ENCODE measurements around the gene ADAM15.

The ADAM15 gene

GRCh38 chr1:155030899-155031298 lies 20.2 kb upstream of the ADAM15 start:
- no peak for DNase-seq

- no peak for DNase-seq
These were observed 18.2 kb upstream of the ADAM15 start for GRCh38 chr1:155032886-155033285.

DNA sequence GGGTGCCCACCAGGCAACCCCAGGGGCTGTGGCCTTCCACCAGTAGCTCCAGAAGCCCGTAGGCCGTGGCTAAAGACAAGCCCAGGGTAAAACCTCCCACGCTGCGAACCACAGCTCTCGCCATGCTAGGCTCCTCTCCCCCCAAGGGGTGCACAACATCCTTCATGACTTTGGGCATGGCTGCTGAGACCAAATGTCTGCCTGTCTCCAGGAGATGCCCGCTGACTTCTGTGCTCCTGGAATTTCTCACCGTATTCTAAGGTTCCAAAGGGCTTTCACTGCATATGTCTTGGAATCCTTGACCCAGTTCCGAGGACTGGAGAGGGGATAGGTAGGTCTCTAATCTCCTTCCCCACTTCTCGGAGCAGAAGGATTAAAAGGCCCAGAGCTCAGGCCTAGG lies 17.6 kb upstream of the ADAM15 start, which contains the start of the genes DCST1 and DCST2:
Gene DCST1 (plus strand): TSS at position 301 of the 400 bp plus-strand sequence. CDS start 213 bp downstream, outside the sequence.
Gene DCST2 (minus strand): TSS at position 258 of the 400 bp plus-strand sequence. CDS start 80 bp downstream, at position 178.
- no peak for DNase-seq

- no peak for DNase-seq
These were observed 16.6 kb upstream of the ADAM15 start for GRCh38 chr1:155034318-155035208.

DNA sequence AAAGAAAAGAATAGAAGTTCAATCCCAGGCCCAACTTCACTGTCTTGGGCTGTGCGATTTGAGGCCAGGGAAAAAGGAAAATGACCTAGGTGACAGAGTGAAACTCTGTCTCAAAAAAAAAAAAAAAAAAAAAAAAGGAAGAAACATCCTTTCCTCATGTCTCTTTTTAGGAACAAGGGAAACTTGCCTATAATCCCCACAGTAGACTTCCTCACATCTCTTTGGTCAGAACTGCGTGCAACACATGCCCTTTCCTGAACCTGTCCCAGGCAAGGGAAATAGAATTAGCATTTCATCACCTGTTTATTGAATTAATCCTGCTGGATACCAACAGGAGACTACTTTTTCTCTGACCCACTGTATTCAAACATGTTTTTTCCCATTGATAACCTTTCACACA lies 15.2 kb upstream of the ADAM15 start:
- no peak for DNase-seq

GRCh38 chr1:155037043-155037442 lies 14.1 kb upstream of the ADAM15 start:
- DNase-seq = no peak

- no peak for DNase-seq
These were observed 13.2 kb upstream of the ADAM15 start for GRCh38 chr1:155037851-155038441.

DNA sequence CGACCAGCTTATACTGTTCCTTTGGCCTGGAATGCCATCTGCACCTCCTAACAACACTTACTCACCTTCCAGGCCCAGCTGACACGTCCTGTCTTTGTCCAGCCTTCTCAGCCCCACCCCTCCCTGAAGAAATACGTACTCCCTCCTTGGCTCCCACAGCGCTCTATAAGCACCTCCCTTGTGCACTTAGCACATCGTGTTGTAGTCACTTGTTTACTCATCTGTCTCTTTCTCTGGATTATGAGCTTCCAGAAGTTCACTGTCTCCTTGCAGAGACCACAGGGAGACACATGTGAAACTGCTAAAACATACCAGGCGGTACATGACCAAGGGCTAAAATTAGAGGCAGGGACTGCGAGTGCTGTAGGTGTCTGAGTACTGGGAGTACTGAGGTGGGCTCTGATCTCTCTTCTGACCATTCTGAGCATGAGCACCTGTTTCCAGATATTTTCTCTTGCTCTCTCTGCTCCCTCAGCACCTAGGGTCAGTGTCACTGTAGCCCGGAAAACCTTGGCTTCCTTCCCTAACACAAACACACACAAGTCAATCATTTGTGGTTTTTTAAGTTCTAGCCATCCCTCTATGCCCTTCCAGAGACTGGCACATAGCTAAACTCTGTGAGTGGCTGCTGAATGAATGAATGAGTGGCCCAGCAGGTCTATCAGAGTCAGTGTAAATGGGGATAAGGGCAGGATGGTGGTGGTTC lies 12.4 kb upstream of the ADAM15 start:
- DNase-seq = no peak

DNA sequence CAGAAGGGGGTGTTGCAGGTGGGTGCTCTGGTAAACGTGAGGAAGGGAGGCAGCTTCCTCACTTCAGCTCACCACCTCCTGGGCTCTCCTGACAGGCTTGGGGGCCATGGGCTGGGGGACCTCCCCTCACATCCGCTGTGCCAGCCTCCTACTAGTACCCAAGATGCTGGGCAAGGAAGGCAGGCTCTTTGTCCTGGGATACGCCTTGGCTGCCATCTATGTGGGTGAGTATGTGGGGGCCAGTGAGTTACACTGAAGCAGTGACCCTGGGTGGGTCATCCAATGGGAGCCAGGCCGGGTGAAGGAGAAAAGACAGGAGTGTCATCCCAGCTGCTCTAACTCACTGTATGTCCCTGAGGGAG lies 11.8 kb upstream of the ADAM15 start:
- DNase-seq = no peak

DNA sequence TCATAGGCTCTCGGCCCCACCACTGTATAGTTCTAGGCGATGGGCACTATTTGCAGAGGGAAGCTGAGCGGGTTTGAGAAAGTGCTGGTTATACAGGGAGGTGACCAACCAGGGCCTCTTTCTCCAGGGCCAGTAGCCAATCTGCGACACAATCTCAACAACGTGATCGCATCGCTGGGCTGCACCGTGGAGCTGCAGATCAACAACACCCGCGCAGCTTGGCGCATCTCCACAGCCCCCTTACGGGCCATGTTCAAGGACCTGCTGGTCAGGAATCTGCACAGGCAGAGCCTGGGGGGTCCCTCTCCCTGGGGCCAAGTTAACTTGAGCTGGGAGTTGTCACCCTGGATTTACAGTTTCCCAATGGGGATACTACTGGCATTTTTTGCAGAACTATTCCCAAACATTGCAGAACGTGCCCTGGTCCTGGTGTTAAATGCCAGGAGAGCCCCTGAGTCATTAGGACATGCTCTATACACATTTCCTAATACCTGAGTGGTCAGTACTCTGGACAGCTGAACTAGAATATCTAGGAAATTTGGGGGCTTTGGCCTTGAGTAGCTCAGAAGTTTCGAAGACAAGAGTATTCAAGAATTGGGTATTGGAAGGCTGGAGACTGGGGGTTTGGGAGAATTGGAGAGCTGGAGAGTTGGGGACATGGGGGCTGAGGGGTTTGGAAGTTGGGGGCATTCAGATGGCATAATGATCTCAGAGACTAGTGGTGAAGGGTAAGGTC lies 10.6 kb upstream of the ADAM15 start:
- DNase-seq = no peak

GRCh38 chr1:155042789-155043188 lies 8.3 kb upstream of the ADAM15 start:
- no peak for DNase-seq

- no peak for DNase-seq
These were observed 7.8 kb upstream of the ADAM15 start for GRCh38 chr1:155043301-155043702.

DNA sequence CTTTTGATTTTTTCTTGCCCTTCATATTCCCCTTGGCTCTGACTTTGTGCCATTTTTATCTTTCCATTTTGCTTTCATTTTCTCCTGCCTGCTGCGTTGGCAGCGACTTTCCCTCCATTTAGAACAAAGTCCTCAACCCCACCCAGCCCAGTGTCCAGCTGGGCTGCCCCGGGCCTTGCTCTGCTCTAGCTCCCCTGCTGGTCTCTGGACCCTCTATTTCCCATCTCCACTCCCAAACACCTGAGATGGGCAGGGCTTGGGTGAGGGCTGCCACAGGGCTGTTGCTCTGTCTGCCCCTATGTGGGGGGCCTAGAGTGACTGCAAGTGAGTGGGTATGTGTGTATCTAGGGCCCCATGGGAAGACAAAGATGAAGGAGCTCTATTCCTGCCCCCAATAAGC lies 7.3 kb upstream of the ADAM15 start:
- DNase-seq = no peak

DNA sequence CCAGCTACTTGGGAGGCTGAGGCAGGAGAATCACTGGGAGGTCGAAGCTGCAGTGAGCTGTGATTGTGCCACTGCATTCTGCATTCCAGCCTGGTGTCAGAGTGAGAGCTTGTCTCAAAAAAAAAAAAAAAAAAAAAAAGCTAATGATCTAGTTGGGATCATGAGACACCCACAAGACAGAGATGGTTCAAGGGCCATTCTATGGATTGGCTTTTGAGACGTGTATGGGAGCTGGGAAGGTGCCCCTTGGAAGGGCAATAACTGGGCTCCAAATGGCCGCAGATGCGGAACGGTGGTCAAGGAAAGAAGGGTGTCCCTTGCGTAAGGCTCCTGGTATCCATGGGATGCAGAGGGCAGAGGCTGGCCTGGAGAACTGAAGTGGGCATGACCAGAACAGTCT lies 6.8 kb upstream of the ADAM15 start:
- DNase-seq = no peak

DNA sequence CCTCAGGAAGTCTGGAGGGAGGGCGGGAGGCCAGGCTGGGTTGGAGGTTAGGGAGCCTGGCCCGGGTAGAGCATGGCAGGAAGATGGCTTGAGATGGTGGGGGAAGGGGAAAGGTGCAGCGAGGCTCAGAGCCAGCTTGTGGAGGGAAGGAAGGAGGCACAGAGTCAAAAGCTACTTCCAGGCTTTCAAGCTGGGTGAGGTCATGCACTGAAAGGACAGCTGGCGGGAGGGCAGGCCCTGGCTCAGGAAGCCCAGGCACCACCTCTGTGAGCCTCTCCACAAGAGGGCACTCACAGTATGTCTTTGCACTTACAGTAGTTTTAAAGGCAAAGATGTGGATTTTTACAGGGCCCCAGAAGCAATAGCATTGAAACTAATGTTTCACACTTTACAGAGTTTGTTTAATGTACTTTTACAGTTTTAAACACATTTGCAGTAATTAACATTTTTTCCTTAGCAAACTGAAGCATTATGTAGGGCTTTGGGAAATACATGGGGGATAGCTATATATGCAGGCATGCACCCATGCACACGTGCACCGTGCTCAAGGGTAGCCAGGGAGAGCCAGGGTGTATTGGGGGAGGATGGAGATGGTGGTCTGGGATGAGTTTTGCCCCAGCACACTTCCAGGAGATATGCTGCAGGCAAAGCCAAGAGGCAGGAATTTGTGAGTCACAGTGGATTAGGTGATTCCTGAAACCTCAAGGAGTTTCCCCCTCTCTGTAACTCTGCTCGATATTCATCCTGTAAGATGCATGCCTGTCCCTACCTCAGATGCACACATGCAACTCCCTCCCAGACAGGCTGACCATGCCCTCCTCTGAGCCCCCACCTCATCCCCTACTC lies 6.1 kb upstream of the ADAM15 start:
- DNase-seq = peak; percentile 60

- no peak for DNase-seq
These were observed 2.4 kb upstream of the ADAM15 start for GRCh38 chr1:155048449-155049334.

GRCh38 chr1:155049651-155050559 lies 1.2 kb upstream of the ADAM15 start:
- no peak for DNase-seq

DNA sequence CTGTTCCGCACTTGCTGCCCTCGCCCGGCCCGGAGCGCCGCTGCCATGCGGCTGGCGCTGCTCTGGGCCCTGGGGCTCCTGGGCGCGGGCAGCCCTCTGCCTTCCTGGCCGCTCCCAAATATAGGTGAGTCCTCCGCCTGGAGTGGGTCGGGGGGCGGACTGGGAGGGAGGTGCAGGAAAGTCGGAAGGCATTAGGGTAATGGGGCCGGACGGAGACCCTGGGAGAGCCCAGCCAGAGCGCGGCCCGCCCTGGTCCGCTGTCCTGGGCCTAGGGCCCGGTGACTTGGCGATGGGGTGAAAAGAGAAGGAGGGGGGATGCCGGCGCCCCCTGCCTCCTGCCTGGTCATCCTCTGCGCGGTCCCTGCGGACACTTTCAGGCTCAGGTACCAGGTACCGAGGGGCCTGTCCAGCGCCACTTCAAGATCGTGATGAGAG lies 243 bp downstream of the ADAM15 start:
- DNase-seq = no peak

DNA sequence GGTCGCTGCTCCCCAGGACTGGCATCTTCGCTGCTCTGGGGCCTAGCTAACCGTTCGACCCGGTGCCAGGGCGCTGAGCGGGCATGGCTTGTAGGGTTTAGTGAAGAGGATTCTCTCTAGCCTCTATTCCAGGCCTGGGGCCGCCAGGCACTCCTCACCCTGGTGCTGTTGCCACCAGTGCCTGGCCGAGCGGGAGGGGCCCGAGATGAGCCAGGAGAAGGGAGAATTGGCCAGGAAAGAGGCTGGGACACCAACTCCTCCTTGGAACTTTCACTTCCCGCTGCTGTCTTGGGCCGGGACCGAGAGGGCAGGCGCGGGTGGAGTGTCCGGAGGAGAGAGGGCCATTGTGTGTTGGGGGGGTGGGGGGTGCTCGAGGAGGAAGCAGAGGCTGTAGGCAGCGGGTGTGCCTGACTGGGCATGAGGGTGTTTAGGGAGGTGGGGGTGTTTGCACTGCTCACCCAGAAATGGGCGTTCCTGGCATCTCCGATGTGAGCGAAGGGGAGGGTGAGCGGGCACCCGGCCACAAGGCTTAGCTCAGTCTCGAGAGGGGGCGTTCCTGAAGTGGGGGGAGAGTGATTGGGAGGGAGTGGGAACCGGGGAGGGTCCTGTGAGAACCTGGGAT lies 772 bp downstream of the ADAM15 start:
- peak; percentile 54 for DNase-seq

Measured in activated naive CD4-positive, alpha-beta T cell treated with anti-CD3 and anti-CD28 coated beads, Interleukin-2, amount 50 U/mL, for 16 hours (primary cell).